Subcutaneous abdominal adipose tissue (tissue), 5 donors: Measurements from ENCODE around the gene OR4X2.

Experiments used
- H3K27ac ChIP-seq: one replicate; pipeline ENCODE4 v1.7.0; 2013; ENCODE audit warnings: low read depth, mild to moderate bottlenecking, inconsistent platforms, low read length, moderate library complexity
- H3K27me3 ChIP-seq, 5 donors: one replicate each; pipeline ENCODE4 v1.7.0; 2013; ENCODE audit warnings: low read length in 5 of 5, inconsistent platforms in 1 of 5; ENCODE audit not compliant: control insufficient read depth in 5 of 5, insufficient read depth in 4 of 5
- H3K36me3 ChIP-seq, 5 donors: one replicate each; pipeline ENCODE4 v1.7.0; 2013; ENCODE audit warnings: low read length in 5 of 5; ENCODE audit not compliant: control insufficient read depth in 5 of 5, insufficient read depth in 5 of 5
- H3K4me1 ChIP-seq, 5 donors: one replicate each; pipeline ENCODE4 v1.7.0; 2013; ENCODE audit warnings: low read length in 5 of 5, mild to moderate bottlenecking in 3 of 5, moderate library complexity in 1 of 5; ENCODE audit not compliant: control insufficient read depth in 5 of 5, insufficient read depth in 5 of 5
- H3K4me3 ChIP-seq, 5 donors: one replicate each; pipeline ENCODE4 v1.7.0; 2013; ENCODE audit warnings: low read length in 5 of 5, low read depth in 1 of 5
- H3K9ac ChIP-seq, 5 donors: one replicate each; pipeline ENCODE4 v1.7.0; 2013; ENCODE audit warnings: low read length in 5 of 5, mild to moderate bottlenecking in 4 of 5, moderate library complexity in 3 of 5
- H3K9me3 ChIP-seq, 5 donors: one replicate each; pipeline ENCODE4 v1.7.0; 2013; ENCODE audit warnings: low read length in 5 of 5; ENCODE audit not compliant: control insufficient read depth in 5 of 5
- donor health status: healthy.
- donor health status: healthy.
- donor health status: healthy.
- donor health status: healthy.
- donor health status: healthy.

Gene OR4X2

GRCh38 chr11:48263423-48263911 is 18.6 kb downstream of the OR4X2 start, which contains the start of gene OR4X1:
TSS of gene OR4X1 (plus strand) at chr11:48263861. CDS start at chr11:48263861, 0 bp downstream.
- Histone ChIP-seq H3K9me3 (no peaks in the 10 kb centered on the region), H3K36me3 (no peaks in the 10 kb centered on the region), H3K4me1 (no peaks in the 10 kb centered on the region), H3K9ac (no peak within 1 kb of the TSS), H3K4me3 (no peak within 1 kb of the TSS), H3K27me3 (no peaks in the 10 kb centered on the region), H3K27ac (no peak within 1 kb of the TSS)

GRCh38 chr11:48270621-48271020 is 25.7 kb downstream of the OR4X2 start:
- Histone ChIP-seq H3K36me3 (no peaks in the 10 kb centered on the region), H3K9ac (no peak overlapping the region), H3K27ac (no peak overlapping the region), H3K9me3 (no peaks in the 10 kb centered on the region), H3K4me3 (no peak overlapping the region), H3K4me1 (no peaks in the 10 kb centered on the region), H3K27me3 (no peaks in the 10 kb centered on the region)

- Histone ChIP-seq H3K9ac (no peak overlapping the region), H3K9me3 (no peaks in the 10 kb centered on the region), H3K36me3 (no peaks in the 10 kb centered on the region), H3K4me1 (no peaks in the 10 kb centered on the region), H3K4me3 (no peak overlapping the region), H3K27me3 (no peaks in the 10 kb centered on the region), H3K27ac (no peak overlapping the region)
Measured at GRCh38 chr11:48272606-48273005, 27.7 kb downstream of the OR4X2 start.
